HepG2 (cell line): ENCODE measurements around the gene ADAM22. TPM values are rescaled to one million over a fixed set of nuclear protein-coding genes. Genes with fewer than 3 reads are reported as not detected.

Source experiments
- DBP ChIP-seq: sonication (generic); formaldehyde crosslinking; IDR thresholded peaks from 2 replicates; pipeline ENCODE4 v1.4.0; 2020; ENCODE audit warnings: missing genetic modification reagents; ENCODE audit errors: not compliant biosample characterization
- ETV6 ChIP-seq: sonication (generic); formaldehyde crosslinking; conservative IDR thresholded peaks from 2 replicates; pipeline ENCODE4 v1.4.0; 2020; ENCODE audit warnings: missing genetic modification reagents
- FOXA3 ChIP-seq: IDR thresholded peaks from 2 replicates; pipeline ENCODE4 v1.6.1; 2016; ENCODE audit warnings: missing genetic modification reagents, missing compliant biosample characterization
- HOXA5 ChIP-seq: sonication (generic); formaldehyde crosslinking; IDR thresholded peaks from 2 replicates; pipeline ENCODE4 v1.4.0; 2020; ENCODE audit warnings: missing genetic modification reagents
- MXD1 ChIP-seq: sonication (generic); formaldehyde crosslinking; IDR thresholded peaks from 2 replicates; pipeline ENCODE4 v1.4.0; 2020; ENCODE audit warnings: mild to moderate bottlenecking, missing genetic modification reagents
- PRMT3 ChIP-seq: sonication (generic); formaldehyde crosslinking; IDR thresholded peaks from 2 replicates; pipeline ENCODE4 v1.8.1; 2022; ENCODE audit warnings: low read depth, mild to moderate bottlenecking, moderate library complexity, missing genetic modification reagents, borderline replicate concordance
- SATB2 ChIP-seq: sonication (generic); formaldehyde crosslinking; IDR thresholded peaks from 2 replicates; pipeline ENCODE4 v1.5.0; 2020; ENCODE audit warnings: missing genetic modification reagents
- SMAD1 ChIP-seq: sonication (generic); formaldehyde crosslinking; IDR thresholded peaks from 2 replicates; pipeline ENCODE4 v1.4.0; 2020; ENCODE audit warnings: missing genetic modification reagents, low read depth, mild to moderate bottlenecking, borderline replicate concordance
- SOX13 ChIP-seq, 3 experiments: fragments of 450-650 bp in 1 of 3; sonication (generic) in 1 of 3; formaldehyde crosslinking in 1 of 3; IDR thresholded peaks in 2 of 3; conservative IDR thresholded peaks in 1 of 3; 2 replicates each; pipeline versions ENCODE4 v1.5.0 to v1.6.1; 2016 to 2020; ENCODE audit warnings: antibody characterized with exemption in 1 of 3, mild to moderate bottlenecking in 1 of 3, missing compliant biosample characterization in 1 of 3, missing genetic modification reagents in 1 of 3, moderate library complexity in 1 of 3
- SOX6 ChIP-seq, 2 experiments: fragments of 450-650 bp in 1 of 2; sonication (generic) in 1 of 2; formaldehyde crosslinking in 1 of 2; IDR thresholded peaks; 2 replicates each; pipeline versions ENCODE4 v1.4.0 to v1.6.1; 2017 to 2020; ENCODE audit warnings: antibody characterized with exemption in 1 of 2, mild to moderate bottlenecking in 1 of 2, missing genetic modification reagents in 1 of 2
- SP4 ChIP-seq: sonication (generic); formaldehyde crosslinking; IDR thresholded peaks from 2 replicates; pipeline ENCODE4 v1.8.1; 2023; ENCODE audit warnings: mild to moderate bottlenecking, missing genetic modification reagents
- ZC3H4 ChIP-seq: sonication (generic); formaldehyde crosslinking; IDR thresholded peaks from 2 replicates; pipeline ENCODE4 v1.4.0; 2020; ENCODE audit warnings: missing genetic modification reagents, borderline replicate concordance
- ZNF543 ChIP-seq: sonication (generic); formaldehyde crosslinking; IDR thresholded peaks from 2 replicates; pipeline ENCODE4 v1.4.0; 2020; ENCODE audit warnings: mild to moderate bottlenecking, missing genetic modification reagents
- ZNF570 ChIP-seq: sonication (generic); formaldehyde crosslinking; IDR thresholded peaks from 2 replicates; pipeline ENCODE4 v1.4.0; 2020; ENCODE audit warnings: mild to moderate bottlenecking, missing genetic modification reagents, borderline replicate concordance
- ZNF572 ChIP-seq: sonication (generic); formaldehyde crosslinking; IDR thresholded peaks from 2 replicates; pipeline ENCODE4 v1.5.1; 2020; ENCODE audit warnings: mild to moderate bottlenecking, missing genetic modification reagents
- polyA plus RNA-seq, 8 experiments: library from polyadenylated mRNA; depleted of rRNA in 3 of 8; stranded (reverse) in 7 of 8; unstranded in 1 of 8; fragments of >200 nt; fragmentation: Illumina TruSeq in 4 of 8; extraction: Trizol in 4 of 8; gene quantifications; 2 replicates each; pipeline versions ENCODE4 v1.2.1 to v1.2.3, GENCODE V29; 2011 to 2016; ENCODE audit warnings: low read depth in 4 of 8, missing spikeins in 1 of 8, mixed read lengths in 1 of 8; ENCODE audit not compliant: insufficient read depth in 1 of 8
- total RNA-seq, 5 experiments: library from RNA; depleted of rRNA; stranded (reverse); fragments of >200 nt; fragmentation: Illumina TruSeq; extraction: Trizol; gene quantifications; 2 replicates each; pipeline ENCODE4 v1.2.3, GENCODE V29; 2016; ENCODE audit warnings: low read depth in 1 of 5
- TF ChIP-seq, protein P1 (sequence below): fragments of 450-650 bp; IDR thresholded peaks from 2 replicates; pipeline ENCODE4 v1.6.1; 2017; ENCODE audit warnings: mild to moderate bottlenecking

The ADAM22 gene
- total and polyA plus RNA-seq, 2 of the 13 experiments (the other 11 are each of a cell fraction or from before 2014, with no cell fraction given): 1.9 to 6.7 TPM

- no peak for TF ChIP-seq ZNF570 (CRISPR knock-in tag)
- peak; percentile 87; the same call in 1 of the 2 replicates for TF ChIP-seq PRMT3 (CRISPR knock-in tag)
- TF ChIP-seq SOX6 (IDR thresholded peaks at IDR 0.05): no peak
- TF ChIP-seq SOX6 (CRISPR knock-in tag; IDR thresholded peaks at IDR 0.05): peak; percentile 66; the same call in 1 of the 2 replicates
- TF ChIP-seq, protein P1, sequence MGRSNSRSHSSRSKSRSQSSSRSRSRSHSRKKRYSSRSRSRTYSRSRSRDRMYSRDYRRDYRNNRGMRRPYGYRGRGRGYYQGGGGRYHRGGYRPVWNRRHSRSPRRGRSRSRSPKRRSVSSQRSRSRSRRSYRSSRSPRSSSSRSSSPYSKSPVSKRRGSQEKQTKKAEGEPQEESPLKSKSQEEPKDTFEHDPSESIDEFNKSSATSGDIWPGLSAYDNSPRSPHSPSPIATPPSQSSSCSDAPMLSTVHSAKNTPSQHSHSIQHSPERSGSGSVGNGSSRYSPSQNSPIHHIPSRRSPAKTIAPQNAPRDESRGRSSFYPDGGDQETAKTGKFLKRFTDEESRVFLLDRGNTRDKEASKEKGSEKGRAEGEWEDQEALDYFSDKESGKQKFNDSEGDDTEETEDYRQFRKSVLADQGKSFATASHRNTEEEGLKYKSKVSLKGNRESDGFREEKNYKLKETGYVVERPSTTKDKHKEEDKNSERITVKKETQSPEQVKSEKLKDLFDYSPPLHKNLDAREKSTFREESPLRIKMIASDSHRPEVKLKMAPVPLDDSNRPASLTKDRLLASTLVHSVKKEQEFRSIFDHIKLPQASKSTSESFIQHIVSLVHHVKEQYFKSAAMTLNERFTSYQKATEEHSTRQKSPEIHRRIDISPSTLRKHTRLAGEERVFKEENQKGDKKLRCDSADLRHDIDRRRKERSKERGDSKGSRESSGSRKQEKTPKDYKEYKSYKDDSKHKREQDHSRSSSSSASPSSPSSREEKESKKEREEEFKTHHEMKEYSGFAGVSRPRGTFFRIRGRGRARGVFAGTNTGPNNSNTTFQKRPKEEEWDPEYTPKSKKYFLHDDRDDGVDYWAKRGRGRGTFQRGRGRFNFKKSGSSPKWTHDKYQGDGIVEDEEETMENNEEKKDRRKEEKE: no peak
- TF ChIP-seq MXD1: peak; percentile 51; the same call in 1 of the 2 replicates
- TF ChIP-seq SMAD1 (CRISPR knock-in tag): no peak
- no peak for TF ChIP-seq DBP (CRISPR knock-in tag)
- TF ChIP-seq SATB2 (CRISPR knock-in tag): no peak
- no peak for TF ChIP-seq SOX13 (IDR thresholded peaks at IDR 0.05)
- TF ChIP-seq SOX13 (CRISPR knock-in tag; conservative IDR thresholded peaks at IDR 0.05 in 1 of 2, IDR thresholded peaks at IDR 0.05 in 1 of 2): peak in 1 of 2 experiments; percentile 51; a peak in 1 of 4 replicates
- 0 out of 2 replicates have a peak, but pooled peaks have one; percentile 74 for TF ChIP-seq ETV6 (CRISPR knock-in tag)
- TF ChIP-seq ZNF543: no peak
- TF ChIP-seq ZC3H4 (CRISPR knock-in tag): no peak
- peak; percentile 58; the same call in 1 of the 2 replicates for TF ChIP-seq SP4
- TF ChIP-seq HOXA5 (CRISPR knock-in tag): no peak
- peak; percentile 48; the same call in 1 of the 2 replicates for TF ChIP-seq FOXA3 (CRISPR knock-in tag)
- no peak for TF ChIP-seq ZNF572 (CRISPR knock-in tag)
Measured at GRCh38 chr7:87933953-87934698, at the start of gene ADAM22 (continued).
